HepG2 (cell line): Measurements from ENCODE around the gene SCIN. TPM values are rescaled to one million over a fixed set of nuclear protein-coding genes. Genes with fewer than 3 reads are reported as not detected.

Experiments used
- ATAC-seq: fragments of 200-7000 bp; cut with Tn5 transposase; 3 replicates; pipeline ENCODE4 v1.9.1; 2020; ENCODE audit warnings: mild to moderate bottlenecking, moderate library complexity
- BruUV-seq: library from RNA; stranded (reverse); fragments of 400-500 nt; replicated peaks from 2 replicates; lab custom pipeline; 2021; lab: Mats Ljungman, UMichigan
- CTCF ChIA-PET: fragments of 300-600 bp; formaldehyde crosslinking; extraction: SDS; loops from one replicate; lab custom pipeline; 2021; ENCODE audit warnings: low total read pairs, inconsistent platforms, low intra/inter-chr PET ratio; lab: Yijun Ruan, JAX
- POLR2A ChIA-PET: fragments of 350-600 bp; sonication (Branson Sonifier 250); formaldehyde crosslinking; loops from one replicate; lab custom pipeline; 2020; ENCODE audit warnings: antibody characterized with exemption, inconsistent platforms; lab: Yijun Ruan, JAX
- DNase-seq: peaks from one replicate; pipeline ENCODE4 v3.0.0-alpha.2; 2015; ENCODE audit warnings: low spot score
- FAIRE-seq: peaks from 3 replicates; lab custom pipeline; 2011; peaks lifted over from hg19 to GRCh38; lab: Jason Lieb, UNC
- H2AFZ ChIP-seq: one replicate; pipeline ENCODE4 v1.6.1; 2011; ENCODE audit warnings: low read length, inconsistent platforms
- H3K27ac ChIP-seq: fragments of 300-600 bp; 3 replicates; pipeline ENCODE4 v1.8.0; 2011; ENCODE audit warnings: mixed run types, mild to moderate bottlenecking, mixed read lengths, low read length, inconsistent platforms; ENCODE audit not compliant: insufficient read depth; ENCODE audit errors: extremely low read length
- H3K27me3 ChIP-seq, 2 experiments: fragments of 200-600 bp in 1 of 2; 2 replicates in 1 of 2; 3 replicates in 1 of 2; pipeline versions ENCODE4 v1.6.0 to v1.8.0; 2011; ENCODE audit warnings: low read length in 2 of 2, mild to moderate bottlenecking in 2 of 2, moderate library complexity in 2 of 2, inconsistent platforms in 1 of 2; ENCODE audit not compliant: insufficient read depth in 2 of 2, control insufficient read depth in 1 of 2
- H3K36me3 ChIP-seq, 2 experiments: fragments of 200-600 bp in 1 of 2; replicated peaks in 1 of 2; 2 replicates in 1 of 2; 3 replicates in 1 of 2; pipeline versions ENCODE4 v1.5.1 to v1.8.0; 2011; ENCODE audit warnings: low read length in 2 of 2, inconsistent platforms in 1 of 2; ENCODE audit not compliant: insufficient read depth in 2 of 2, control insufficient read depth in 1 of 2
- H3K4me1 ChIP-seq: 2 replicates; pipeline ENCODE4 v1.5.1; 2012; ENCODE audit warnings: low read length, inconsistent platforms; ENCODE audit not compliant: insufficient read depth
- H3K4me2 ChIP-seq: 2 replicates; pipeline ENCODE4 v1.6.0; 2011; ENCODE audit warnings: low read depth, low read length, inconsistent platforms
- H3K4me3 ChIP-seq, 3 experiments: fragments of 200-600 bp in 1 of 3; sonication (generic), shearing (Covaris generic) in 1 of 3; replicated peaks in 1 of 3; 2 replicates each; pipeline ENCODE4 v1.5.1; 2011 to 2016; ENCODE audit warnings: low read length in 3 of 3, inconsistent platforms in 2 of 3, low read depth in 2 of 3, mild to moderate bottlenecking in 2 of 3, control low read depth in 1 of 3, mixed read lengths in 1 of 3; ENCODE audit not compliant: insufficient read depth in 1 of 3
- H3K79me2 ChIP-seq: one replicate; pipeline ENCODE4 v1.6.1; 2011; ENCODE audit warnings: low read length, inconsistent platforms; ENCODE audit not compliant: insufficient read depth
- H3K9ac ChIP-seq: 2 replicates; pipeline ENCODE4 v1.6.0; 2011; ENCODE audit warnings: mild to moderate bottlenecking, low read depth, low read length, inconsistent platforms; ENCODE audit not compliant: insufficient read depth
- H3K9me3 ChIP-seq: 2 replicates; pipeline ENCODE4 v1.5.1; 2012; ENCODE audit warnings: mild to moderate bottlenecking, low read length
- H4K20me1 ChIP-seq: 2 replicates; pipeline ENCODE4 v1.6.0; 2011; ENCODE audit warnings: inconsistent platforms, mild to moderate bottlenecking, low read length, moderate library complexity; ENCODE audit not compliant: insufficient read depth
- GRHL1 ChIP-seq: sonication (generic); formaldehyde crosslinking; conservative IDR thresholded peaks from 2 replicates; pipeline ENCODE4 v1.8.0; 2022; ENCODE audit warnings: missing genetic modification reagents
- MBD4 ChIP-seq: IDR thresholded peaks from 2 replicates; pipeline ENCODE4 v1.6.1; 2012; ENCODE audit warnings: low read length, inconsistent platforms, borderline replicate concordance
- NFKB2 ChIP-seq: sonication (generic); formaldehyde crosslinking; IDR thresholded peaks from 2 replicates; pipeline ENCODE4 v1.4.0; 2020; ENCODE audit warnings: missing genetic modification reagents, borderline replicate concordance
- RELA ChIP-seq: sonication (generic); formaldehyde crosslinking; IDR thresholded peaks from 2 replicates; pipeline ENCODE4 v1.4.0; 2020; ENCODE audit warnings: missing genetic modification reagents
- REXO4 ChIP-seq: sonication (generic); formaldehyde crosslinking; IDR thresholded peaks from 2 replicates; pipeline ENCODE4 v1.8.0; 2022; ENCODE audit warnings: missing genetic modification reagents, mild to moderate bottlenecking, borderline replicate concordance
- TARDBP ChIP-seq: sonication (generic); formaldehyde crosslinking; IDR thresholded peaks from 2 replicates; pipeline ENCODE4 v1.8.0; 2022; ENCODE audit warnings: mild to moderate bottlenecking, missing genetic modification reagents
- TRAFD1 ChIP-seq: sonication (generic); formaldehyde crosslinking; IDR thresholded peaks from 2 replicates; pipeline ENCODE4 v1.5.1; 2020; ENCODE audit warnings: missing genetic modification reagents, mild to moderate bottlenecking, borderline replicate concordance
- ZFAT ChIP-seq: sonication (generic); formaldehyde crosslinking; conservative IDR thresholded peaks from 2 replicates; pipeline ENCODE4 v1.8.1; 2023; ENCODE audit warnings: missing genetic modification reagents, inconsistent platforms
- ZMAT3 ChIP-seq: sonication (generic); formaldehyde crosslinking; conservative IDR thresholded peaks from 2 replicates; pipeline ENCODE4 v1.7.0; 2021; ENCODE audit warnings: missing genetic modification reagents
- ZNF577 ChIP-seq: sonication (generic); formaldehyde crosslinking; IDR thresholded peaks from 2 replicates; pipeline ENCODE4 v1.4.0; 2020; ENCODE audit warnings: mild to moderate bottlenecking, low read depth, missing genetic modification reagents, borderline replicate concordance
- ZNF709 ChIP-seq: sonication (generic); formaldehyde crosslinking; IDR thresholded peaks from 2 replicates; pipeline ENCODE4 v1.5.0; 2020; ENCODE audit warnings: mild to moderate bottlenecking, missing genetic modification reagents
- WGBS: methylation state at CpG from one replicate; pipeline ENCODE4 v1.1.6; 2017; ENCODE audit warnings: low lambda C conversion rate; 5-methylcytosine and 5-hydroxymethylcytosine counted together
- in situ Hi-C: cut with HindIII; loops from 2 replicates; pipeline ENCODE4 v1.10.0; 2017; ENCODE audit warnings: low pct_unique_long_range_greater_than_20kb; ENCODE audit not compliant: extremely low pct_ligation_motif_present
- intact Hi-C: fragments of 100-400 bp; cut with micrococcal nuclease; formaldehyde crosslinking; loops from one replicate; pipeline ENCODE4 v1.10.0; 2022; ENCODE audit not compliant: unreplicated experiment
- polyA plus RNA-seq, 8 experiments: library from polyadenylated mRNA; depleted of rRNA in 3 of 8; stranded (reverse) in 7 of 8; unstranded in 1 of 8; fragments of >200 nt; fragmentation: Illumina TruSeq in 4 of 8; extraction: Trizol in 4 of 8; gene quantifications; 2 replicates each; pipeline versions ENCODE4 v1.2.1 to v1.2.3, GENCODE V29; 2011 to 2016; ENCODE audit warnings: low read depth in 4 of 8, missing spikeins in 1 of 8, mixed read lengths in 1 of 8; ENCODE audit not compliant: insufficient read depth in 1 of 8
- total RNA-seq, 5 experiments: library from RNA; depleted of rRNA; stranded (reverse); fragments of >200 nt; fragmentation: Illumina TruSeq; extraction: Trizol; gene quantifications; 2 replicates each; pipeline ENCODE4 v1.2.3, GENCODE V29; 2016; ENCODE audit warnings: low read depth in 1 of 5

SCIN gene
- total and polyA plus RNA-seq, 2 of the 13 experiments (the other 11 are each of a cell fraction or from before 2014, with no cell fraction given) = not detected

GRCh38 chr7:12692479-12693259, 122.1 kb downstream of the SCIN start:
- DNase-seq = no peak
- no peak overlapping the region for H3K27ac ChIP-seq
- no peaks in the 10 kb centered on the region for H3K27me3 ChIP-seq
- WGBS = 46% methylated on average over 3 of the region's 3 CpGs
- H3K9ac ChIP-seq = no peak overlapping the region
- no peak overlapping the region for H2AFZ ChIP-seq
- no TSS peak for BruUV-seq
- no peaks in the 10 kb centered on the region for H3K9me3 ChIP-seq
- FAIRE-seq = no peak
- no peaks in the 10 kb centered on the region for H4K20me1 ChIP-seq
- intact Hi-C loops = no loop called here
- no peak for ATAC-seq
- H3K4me3 ChIP-seq = no peak overlapping the region
- no peak for TF ChIP-seq TARDBP
- TF ChIP-seq ZFAT = no peak
- no peak for TF ChIP-seq ZNF709
- TF ChIP-seq, all 625 proteins: peak for 0
- in situ Hi-C loops = loop anchor here (25.0 kb wide), 1 partner anchor 420 kb away; no protein-coding TSS in a partner anchor
- Histone ChIP-seq H3K4me1 (peaks cover 23% of the 10 kb centered on the region), H3K36me3 (no peaks in the 10 kb centered on the region), H3K79me2 (peaks cover 31% of the 10 kb centered on the region), H3K4me2 (no peak overlapping the region)
- ChIA-PET CTCF (no interaction called here), POLR2A (no interaction called here)

GRCh38 chr7:12694817-12695216, 124.3 kb downstream of the SCIN start:
- DNase-seq (no peak), FAIRE-seq (no peak), ATAC-seq (no peak)
- no peaks in the 10 kb centered on the region for H3K36me3 ChIP-seq
- no peaks in the 10 kb centered on the region for H3K27me3 ChIP-seq
- no peak overlapping the region for H3K9ac ChIP-seq
- H3K9me3 ChIP-seq = no peaks in the 10 kb centered on the region
- H2AFZ ChIP-seq = no peak overlapping the region
- no peak overlapping the region for H3K27ac ChIP-seq
- H3K4me1 ChIP-seq = peaks cover 13% of the 10 kb centered on the region
- in situ Hi-C loops = loop anchor here (25.0 kb wide), 1 partner anchor 417 kb away; no protein-coding TSS in a partner anchor
- POLR2A ChIA-PET = no interaction called here
- H3K4me3 ChIP-seq = no peak overlapping the region
- intact Hi-C loops = no loop called here
- H3K4me2 ChIP-seq = no peak overlapping the region
- CTCF ChIA-PET = no interaction called here
- WGBS = 100% methylated on average over 1 of the region's 1 CpG
- BruUV-seq = no TSS peak
- H3K79me2 ChIP-seq = peaks cover 16% of the 10 kb centered on the region
- no peaks in the 10 kb centered on the region for H4K20me1 ChIP-seq
- TF ChIP-seq MBD4 = no peak
- no peak for TF ChIP-seq RELA (CRISPR knock-in tag)
- TF ChIP-seq GRHL1 = no peak
- no peak for TF ChIP-seq NFKB2 (CRISPR knock-in tag)
- TF ChIP-seq REXO4 = no peak
- TF ChIP-seq ZNF577 (CRISPR knock-in tag) = no peak
- no peak for TF ChIP-seq ZMAT3 (CRISPR knock-in tag)
- no peak for TF ChIP-seq TRAFD1 (CRISPR knock-in tag)
